ENCODE data around the gene RELB. TPM values are rescaled to one million over a fixed set of nuclear protein-coding genes. Genes with fewer than 3 reads are reported as not detected.

Gene RELB
- polyA plus RNA-seq, 1 donor = 8.4 TPM

DNA sequence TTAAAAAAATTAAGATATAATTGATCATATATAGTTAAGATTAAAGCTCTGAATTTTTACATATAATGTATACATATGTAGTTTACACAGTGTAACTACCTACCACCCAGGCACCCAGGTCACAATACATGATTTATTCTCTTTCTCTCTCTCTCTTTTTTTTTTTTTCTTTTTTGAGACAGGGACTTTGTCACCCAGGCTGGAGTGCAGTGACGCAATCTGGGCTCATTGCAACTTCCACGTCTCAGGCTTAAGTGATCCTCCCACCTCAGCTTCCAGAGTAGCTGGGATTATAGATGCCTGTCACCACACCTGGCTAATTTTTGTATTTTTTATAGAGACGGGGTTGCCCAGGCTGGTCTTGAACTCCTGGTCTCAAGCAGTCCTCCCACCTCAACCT is 18.8 kb downstream of the RELB start:
- H3K27ac ChIP-seq (ENCODE audit: low read length) = peak overlapping the region; percentile 38
- no peaks in the 10 kb centered on the region for H3K9me3 ChIP-seq (ENCODE audit: control insufficient read depth, low read depth, low read length)
- H3K4me1 ChIP-seq (ENCODE audit: control insufficient read depth, insufficient read depth, low read length) = peaks cover 2% of the 10 kb centered on the region
- peaks cover 5% of the 10 kb centered on the region for H3K36me3 ChIP-seq (ENCODE audit: control insufficient read depth, insufficient read depth, low read length)
- no CpG with 5 or more reads among the region's 3 CpGs for WGBS (ENCODE audit: insufficient coverage, low lambda C conversion rate)
- H3K27me3 ChIP-seq (ENCODE audit: control insufficient read depth, insufficient read depth, low read length) = no peaks in the 10 kb centered on the region
- no peak overlapping the region for H3K4me3 ChIP-seq (ENCODE audit: low read length)
- peak; percentile 79 to 86 for DNase-seq

DNA sequence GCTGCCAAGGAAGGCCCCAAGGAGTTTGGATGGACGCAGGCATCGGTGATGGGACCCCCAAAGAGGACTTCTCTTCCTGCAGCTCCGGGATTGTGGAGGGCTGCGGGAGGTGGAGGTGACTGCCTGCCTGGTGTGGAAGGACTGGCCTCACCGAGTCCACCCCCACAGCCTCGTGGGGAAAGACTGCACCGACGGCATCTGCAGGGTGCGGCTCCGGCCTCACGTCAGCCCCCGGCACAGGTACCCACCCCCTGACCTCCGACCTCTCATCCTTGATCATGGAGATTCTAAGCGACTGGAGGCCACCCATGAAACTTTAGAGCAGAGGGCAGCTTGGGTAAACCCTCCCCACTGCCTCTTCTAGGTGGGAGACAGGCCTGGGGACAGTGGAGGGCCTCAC is 20.7 kb downstream of the RELB start:
- Histone ChIP-seq H3K4me3 (ENCODE audit: low read length) (no peak overlapping the region), H3K36me3 (ENCODE audit: control insufficient read depth, insufficient read depth, low read length) (peaks cover 3% of the 10 kb centered on the region), H3K27ac (ENCODE audit: low read length) (no peak overlapping the region), H3K4me1 (ENCODE audit: control insufficient read depth, insufficient read depth, low read length) (peaks cover 2% of the 10 kb centered on the region), H3K27me3 (ENCODE audit: control insufficient read depth, insufficient read depth, low read length) (no peaks in the 10 kb centered on the region), H3K9me3 (ENCODE audit: control insufficient read depth, low read depth, low read length) (no peaks in the 10 kb centered on the region)
- no CpG with 5 or more reads among the region's 14 CpGs for WGBS (ENCODE audit: insufficient coverage, low lambda C conversion rate)
- DNase-seq = no peak

DNA sequence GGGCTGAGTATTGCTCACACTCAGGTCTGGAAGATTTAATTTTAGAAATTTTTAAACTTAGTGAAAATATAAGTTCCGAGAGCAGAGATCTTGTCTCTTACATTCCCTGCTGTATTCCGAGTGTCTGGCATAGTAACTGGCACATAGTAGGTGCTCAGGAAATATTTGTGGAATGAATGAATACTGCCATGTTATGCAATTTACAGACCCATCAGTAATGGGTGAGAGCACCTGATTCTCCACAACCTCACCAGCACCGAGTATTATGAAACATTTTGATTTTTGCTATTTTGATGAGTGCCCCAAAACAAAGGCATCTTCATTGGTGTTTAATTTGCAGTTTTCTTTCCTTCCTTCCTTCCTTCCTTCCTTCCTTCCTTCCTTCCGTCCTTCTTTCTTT is 21.8 kb downstream of the RELB start:
- H3K9me3 ChIP-seq (ENCODE audit: control insufficient read depth, low read depth, low read length) = no peaks in the 10 kb centered on the region
- 100% methylated on average over 1 of the region's 4 CpGs for WGBS (ENCODE audit: insufficient coverage, low lambda C conversion rate)
- H3K27me3 ChIP-seq (ENCODE audit: control insufficient read depth, insufficient read depth, low read length) = no peaks in the 10 kb centered on the region
- no peak for DNase-seq
- H3K4me3 ChIP-seq (ENCODE audit: low read length) = no peak overlapping the region
- H3K4me1 ChIP-seq (ENCODE audit: control insufficient read depth, insufficient read depth, low read length) = peaks cover 2% of the 10 kb centered on the region
- H3K27ac ChIP-seq (ENCODE audit: low read length) = no peak overlapping the region
- H3K36me3 ChIP-seq (ENCODE audit: control insufficient read depth, insufficient read depth, low read length) = peaks cover 6% of the 10 kb centered on the region

DNA sequence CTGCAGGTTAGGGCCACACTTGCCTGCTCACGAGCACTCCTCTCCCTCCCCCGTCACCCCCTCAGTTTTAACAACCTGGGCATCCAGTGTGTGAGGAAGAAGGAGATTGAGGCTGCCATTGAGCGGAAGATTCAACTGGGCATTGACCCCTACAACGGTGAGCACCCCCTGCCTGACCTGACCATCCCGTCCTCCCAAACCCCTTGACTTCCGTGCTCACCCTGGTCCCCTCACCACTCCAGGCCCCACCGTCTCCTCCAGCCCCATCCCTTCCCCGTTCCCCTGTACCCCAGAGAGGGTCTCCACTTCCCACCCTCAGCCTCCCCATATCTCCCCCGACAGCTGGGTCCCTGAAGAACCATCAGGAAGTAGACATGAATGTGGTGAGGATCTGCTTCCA is 24.0 kb downstream of the RELB start:
- no peak overlapping the region for H3K27ac ChIP-seq (ENCODE audit: low read length)
- H3K4me3 ChIP-seq (ENCODE audit: low read length) = no peak overlapping the region
- no peaks in the 10 kb centered on the region for H3K9me3 ChIP-seq (ENCODE audit: control insufficient read depth, low read depth, low read length)
- no peak for DNase-seq
- no peaks in the 10 kb centered on the region for H3K27me3 ChIP-seq (ENCODE audit: control insufficient read depth, insufficient read depth, low read length)
- no peaks in the 10 kb centered on the region for H3K4me1 ChIP-seq (ENCODE audit: control insufficient read depth, insufficient read depth, low read length)
- H3K36me3 ChIP-seq (ENCODE audit: control insufficient read depth, insufficient read depth, low read length) = peaks cover 16% of the 10 kb centered on the region
- WGBS (ENCODE audit: insufficient coverage, low lambda C conversion rate) = no CpG with 5 or more reads among the region's 9 CpGs

DNA sequence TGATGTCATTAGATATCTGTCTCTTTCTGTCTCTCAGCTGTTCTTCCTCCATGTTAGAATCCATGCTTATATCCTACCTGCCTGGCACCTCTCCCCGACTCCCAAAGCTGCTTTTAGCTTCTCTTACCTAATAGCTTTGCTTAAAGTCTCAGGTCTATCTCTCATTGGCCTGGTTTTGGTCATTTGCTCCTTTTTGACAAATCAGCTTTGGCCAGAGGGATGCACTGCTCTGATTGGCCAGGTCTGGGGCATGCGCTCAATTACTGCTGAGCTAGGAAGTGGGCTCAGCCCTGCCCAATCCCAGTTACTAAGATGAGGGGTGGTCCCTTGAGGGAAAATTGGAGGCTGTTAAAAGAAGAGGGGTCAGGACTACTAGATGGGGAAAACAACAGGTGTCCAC is 26.1 kb downstream of the RELB start:
- DNase-seq = no peak
- Histone ChIP-seq H3K9me3 (ENCODE audit: control insufficient read depth, low read depth, low read length) (no peaks in the 10 kb centered on the region), H3K4me3 (ENCODE audit: low read length) (no peak overlapping the region), H3K27ac (ENCODE audit: low read length) (no peak overlapping the region), H3K36me3 (ENCODE audit: control insufficient read depth, insufficient read depth, low read length) (peaks cover 21% of the 10 kb centered on the region), H3K4me1 (ENCODE audit: control insufficient read depth, insufficient read depth, low read length) (no peaks in the 10 kb centered on the region), H3K27me3 (ENCODE audit: control insufficient read depth, insufficient read depth, low read length) (no peaks in the 10 kb centered on the region)
- WGBS (ENCODE audit: insufficient coverage, low lambda C conversion rate) = 100% methylated on average over 2 of the region's 2 CpGs

DNA sequence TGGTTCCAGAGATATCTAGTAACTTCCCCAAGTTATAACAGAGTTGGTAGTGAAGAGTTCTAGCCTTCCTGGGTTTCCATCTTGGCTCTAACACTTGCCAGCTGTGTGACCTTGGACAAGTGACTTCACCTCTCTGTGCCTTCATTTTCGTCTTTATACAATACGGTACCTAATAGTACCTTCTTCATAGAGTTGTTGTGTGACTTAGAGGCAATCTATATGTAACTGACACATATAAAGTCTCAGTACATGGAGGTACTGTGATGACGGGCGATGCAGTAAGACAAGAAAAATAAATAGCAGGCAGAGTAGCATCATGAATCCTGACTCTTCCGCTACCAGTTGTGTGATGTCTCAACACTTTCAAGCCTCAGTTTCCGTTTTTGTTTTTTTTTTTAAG is 29.6 kb downstream of the RELB start:
- DNase-seq = no peak
- Histone ChIP-seq H3K27ac (ENCODE audit: low read length) (no peak overlapping the region), H3K27me3 (ENCODE audit: control insufficient read depth, insufficient read depth, low read length) (no peaks in the 10 kb centered on the region), H3K4me1 (ENCODE audit: control insufficient read depth, insufficient read depth, low read length) (no peaks in the 10 kb centered on the region), H3K9me3 (ENCODE audit: control insufficient read depth, low read depth, low read length) (no peaks in the 10 kb centered on the region), H3K4me3 (ENCODE audit: low read length) (no peak overlapping the region), H3K36me3 (ENCODE audit: control insufficient read depth, insufficient read depth, low read length) (peaks cover 37% of the 10 kb centered on the region)
- WGBS (ENCODE audit: insufficient coverage, low lambda C conversion rate) = 88% methylated on average over 2 of the region's 6 CpGs

DNA sequence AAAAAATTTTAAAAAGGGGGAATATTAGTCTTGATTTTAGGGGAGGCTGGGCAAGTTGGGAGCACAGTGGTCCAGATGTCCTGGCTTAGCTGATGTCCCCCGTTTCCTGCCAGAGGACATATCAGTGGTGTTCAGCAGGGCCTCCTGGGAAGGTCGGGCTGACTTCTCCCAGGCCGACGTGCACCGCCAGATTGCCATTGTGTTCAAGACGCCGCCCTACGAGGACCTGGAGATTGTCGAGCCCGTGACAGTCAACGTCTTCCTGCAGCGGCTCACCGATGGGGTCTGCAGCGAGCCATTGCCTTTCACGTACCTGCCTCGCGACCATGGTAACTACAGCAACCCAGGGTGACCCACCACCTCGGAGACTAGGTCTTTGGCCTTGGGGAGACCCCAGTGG is 31.2 kb downstream of the RELB start:
- H3K36me3 ChIP-seq (ENCODE audit: control insufficient read depth, insufficient read depth, low read length) = peaks cover 41% of the 10 kb centered on the region
- no CpG with 5 or more reads among the region's 18 CpGs for WGBS (ENCODE audit: insufficient coverage, low lambda C conversion rate)
- no peak for DNase-seq

DNA sequence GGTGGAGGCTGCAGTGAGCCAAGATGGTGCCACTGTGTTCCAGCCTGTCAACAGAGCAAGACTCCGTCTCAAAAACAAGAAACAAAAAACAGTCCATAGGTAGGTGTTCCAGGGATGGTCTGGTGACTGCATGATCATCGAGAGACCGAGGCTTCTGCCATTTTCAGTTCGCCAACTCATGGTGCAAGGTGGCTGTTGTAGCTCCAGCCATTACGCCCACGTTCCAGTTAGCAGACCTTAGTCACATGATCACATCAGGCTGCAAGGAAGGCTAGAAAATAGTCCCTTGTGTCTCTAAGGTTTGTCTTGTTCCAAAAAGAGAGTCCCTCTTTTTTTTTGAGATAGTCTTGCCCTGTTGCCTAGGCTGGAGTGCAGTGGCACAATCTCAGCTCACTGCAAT is 34.5 kb downstream of the RELB start:
- no peaks in the 10 kb centered on the region for H3K27me3 ChIP-seq (ENCODE audit: control insufficient read depth, insufficient read depth, low read length)
- peaks cover 11% of the 10 kb centered on the region for H3K4me1 ChIP-seq (ENCODE audit: control insufficient read depth, insufficient read depth, low read length)
- peaks cover 36% of the 10 kb centered on the region for H3K36me3 ChIP-seq (ENCODE audit: control insufficient read depth, insufficient read depth, low read length)
- H3K9me3 ChIP-seq (ENCODE audit: control insufficient read depth, low read depth, low read length) = peaks cover 2% of the 10 kb centered on the region
- no peak overlapping the region for H3K27ac ChIP-seq (ENCODE audit: low read length)
- no peak for DNase-seq
- H3K4me3 ChIP-seq (ENCODE audit: low read length) = no peak overlapping the region
- no CpG with 5 or more reads among the region's 6 CpGs for WGBS (ENCODE audit: insufficient coverage, low lambda C conversion rate)

More for the DNA sequence above, 31.2 kb downstream of the RELB start:
- no peak overlapping the region for H3K27ac ChIP-seq (ENCODE audit: low read length)
- no peak overlapping the region for H3K4me3 ChIP-seq (ENCODE audit: low read length)
- H3K27me3 ChIP-seq (ENCODE audit: control insufficient read depth, insufficient read depth, low read length) = no peaks in the 10 kb centered on the region
- no peaks in the 10 kb centered on the region for H3K9me3 ChIP-seq (ENCODE audit: control insufficient read depth, low read depth, low read length)
- no peaks in the 10 kb centered on the region for H3K4me1 ChIP-seq (ENCODE audit: control insufficient read depth, insufficient read depth, low read length)

DNA sequence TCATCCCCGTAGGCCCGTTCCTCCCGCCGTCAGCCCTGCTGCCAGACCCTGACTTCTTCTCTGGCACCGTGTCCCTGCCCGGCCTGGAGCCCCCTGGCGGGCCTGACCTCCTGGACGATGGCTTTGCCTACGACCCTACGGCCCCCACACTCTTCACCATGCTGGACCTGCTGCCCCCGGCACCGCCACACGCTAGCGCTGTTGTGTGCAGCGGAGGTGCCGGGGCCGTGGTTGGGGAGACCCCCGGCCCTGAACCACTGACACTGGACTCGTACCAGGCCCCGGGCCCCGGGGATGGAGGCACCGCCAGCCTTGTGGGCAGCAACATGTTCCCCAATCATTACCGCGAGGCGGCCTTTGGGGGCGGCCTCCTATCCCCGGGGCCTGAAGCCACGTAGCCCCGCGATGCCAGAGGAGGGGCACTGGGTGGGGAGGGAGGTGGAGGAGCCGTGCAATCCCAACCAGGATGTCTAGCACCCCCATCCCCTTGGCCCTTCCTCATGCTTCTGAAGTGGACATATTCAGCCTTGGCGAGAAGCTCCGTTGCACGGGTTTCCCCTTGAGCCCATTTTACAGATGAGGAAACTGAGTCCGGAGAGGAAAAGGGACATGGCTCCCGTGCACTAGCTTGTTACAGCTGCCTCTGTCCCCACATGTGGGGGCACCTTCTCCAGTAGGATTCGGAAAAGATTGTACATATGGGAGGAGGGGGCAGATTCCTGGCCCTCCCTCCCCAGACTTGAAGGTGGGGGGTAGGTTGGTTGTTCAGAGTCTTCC is 36.3 kb downstream of the RELB start:
- no peak for DNase-seq
- H3K9me3 ChIP-seq (ENCODE audit: control insufficient read depth, low read depth, low read length) = peaks cover 2% of the 10 kb centered on the region
- WGBS (ENCODE audit: insufficient coverage, low lambda C conversion rate) = 100% methylated on average over 2 of the region's 37 CpGs
- H3K36me3 ChIP-seq (ENCODE audit: control insufficient read depth, insufficient read depth, low read length) = peaks cover 46% of the 10 kb centered on the region
- H3K27ac ChIP-seq (ENCODE audit: low read length) = no peak overlapping the region
- no peak overlapping the region for H3K4me3 ChIP-seq (ENCODE audit: low read length)
- peaks cover 11% of the 10 kb centered on the region for H3K4me1 ChIP-seq (ENCODE audit: control insufficient read depth, insufficient read depth, low read length)
- no peaks in the 10 kb centered on the region for H3K27me3 ChIP-seq (ENCODE audit: control insufficient read depth, insufficient read depth, low read length)

DNA sequence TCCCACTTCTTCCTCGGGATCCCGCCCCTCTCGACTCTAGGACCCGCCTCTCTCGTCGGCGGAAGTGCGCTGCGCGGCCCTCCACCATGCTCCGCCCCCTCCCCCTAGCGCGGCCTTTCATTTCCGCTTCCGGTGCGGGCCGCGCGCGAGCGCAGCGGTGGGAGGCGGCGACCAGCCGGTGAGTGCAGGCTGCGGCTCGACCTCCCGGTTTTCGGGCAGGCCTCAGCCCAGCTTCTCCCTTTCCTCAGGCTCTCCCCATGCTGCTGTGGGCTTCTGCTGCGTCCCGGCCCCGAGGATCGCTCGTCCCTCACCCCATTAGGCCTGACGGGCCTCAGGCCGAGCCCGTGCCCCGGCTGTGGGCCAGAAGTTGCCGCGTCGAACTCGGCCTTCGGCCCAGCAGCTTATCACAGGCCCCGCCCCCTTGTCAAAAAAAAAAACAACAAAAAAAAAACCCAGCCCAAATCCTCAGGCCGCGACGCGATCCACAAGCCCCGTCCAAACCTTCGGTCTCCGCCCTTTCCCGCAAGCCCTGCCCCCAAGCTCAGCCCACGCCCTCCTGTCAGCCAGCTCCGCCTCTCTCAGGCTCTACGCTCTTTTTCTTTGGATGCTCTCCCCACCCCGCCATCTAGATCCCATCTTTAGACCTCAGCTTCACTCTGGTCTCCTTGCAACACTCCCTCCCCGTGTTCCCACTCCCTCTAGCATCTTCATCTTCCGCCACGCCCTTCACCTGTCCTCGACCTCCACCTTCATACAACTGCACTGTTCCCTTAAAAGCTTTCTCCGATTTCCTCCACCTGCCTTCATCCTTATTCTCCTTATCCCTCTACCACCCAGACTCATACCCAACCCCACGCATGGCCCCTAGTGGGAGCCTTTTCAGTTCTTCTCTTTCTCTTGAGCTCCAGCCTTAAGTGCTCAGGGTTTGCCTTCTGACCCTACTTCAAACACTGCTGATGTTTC is 37.9 kb downstream of the RELB start, which contains the start of gene CLASRP:
Gene CLASRP (plus strand): TSS at position 115 of the 963 bp plus-strand sequence. CDS start 1,168 bp downstream, outside the sequence.
- H3K36me3 ChIP-seq (ENCODE audit: control insufficient read depth, insufficient read depth, low read length) = peaks cover 46% of the 10 kb centered on the region
- H3K4me3 ChIP-seq (ENCODE audit: low read length) = peak within 1 kb of the TSS; percentile 90
- H3K9me3 ChIP-seq (ENCODE audit: control insufficient read depth, low read depth, low read length) = peaks cover 2% of the 10 kb centered on the region
- 13% methylated on average over 8 of the region's 62 CpGs for WGBS (ENCODE audit: insufficient coverage, low lambda C conversion rate)
- peak; percentile 89 to 92 for DNase-seq
- peak within 1 kb of the TSS; percentile 90 for H3K27ac ChIP-seq (ENCODE audit: low read length)
- H3K4me1 ChIP-seq (ENCODE audit: control insufficient read depth, insufficient read depth, low read length) = peaks cover 11% of the 10 kb centered on the region
- H3K27me3 ChIP-seq (ENCODE audit: control insufficient read depth, insufficient read depth, low read length) = no peaks in the 10 kb centered on the region
